ENCODE results near the gene MEOX1.

MEOX1 gene

DNA sequence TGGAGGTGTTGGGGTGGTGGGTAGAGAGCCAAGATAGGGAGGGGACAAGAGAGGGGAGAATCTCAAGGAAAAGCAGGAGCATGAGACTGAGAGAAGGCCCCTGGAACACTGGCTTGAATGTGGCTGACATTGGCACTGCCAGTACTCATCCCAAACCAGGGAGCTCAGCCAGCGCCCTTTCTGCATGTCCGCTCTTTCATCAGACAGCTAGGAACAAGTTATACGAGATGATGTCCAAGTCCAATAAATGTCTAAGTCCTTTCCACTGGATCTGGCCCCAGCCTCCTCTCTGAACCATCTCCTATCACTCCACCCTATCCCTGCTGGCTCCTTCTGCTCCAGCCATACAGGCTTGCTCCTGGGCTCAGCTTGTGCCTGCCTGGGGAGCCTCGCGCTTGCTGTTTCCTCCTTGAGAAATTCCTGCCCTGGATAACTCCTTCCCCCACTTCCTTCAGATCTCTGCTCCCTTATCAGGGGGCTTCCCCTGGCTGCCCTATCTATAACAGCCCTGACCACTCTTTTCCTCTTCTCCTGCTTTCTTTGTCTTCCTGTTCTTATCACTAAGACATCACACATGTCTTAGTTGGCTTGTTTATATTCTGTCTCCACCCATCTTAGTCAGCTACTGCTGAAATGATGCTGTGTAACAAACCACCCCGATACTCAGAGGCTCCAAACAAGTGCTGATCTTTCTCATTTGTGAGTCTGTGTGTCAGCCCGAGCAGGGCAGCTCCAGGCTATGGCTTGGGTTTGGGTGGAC is 37.1 kb upstream of the MEOX1 start:
- no peaks in the 10 kb centered on the region for H3K36me3 ChIP-seq (ENCODE audit: low read length)
- H3K27ac ChIP-seq (ENCODE audit: low read depth, low read length): no peak overlapping the region
- no peaks in the 10 kb centered on the region for H3K9me2 ChIP-seq (replicated peaks; ENCODE audit: insufficient read depth, low read length)
- TF ChIP-seq CTCF (IDR thresholded peaks at IDR 0.05; ENCODE audit: insufficient read depth, low read length, poor library complexity, severe bottlenecking): no peak
- no peaks in the 10 kb centered on the region for H3K9me3 ChIP-seq (ENCODE audit: insufficient read depth, low read length)
- no peak overlapping the region for H3K4me3 ChIP-seq (ENCODE audit: insufficient read depth, low read length, poor library complexity, severe bottlenecking)
- H4K20me1 ChIP-seq (ENCODE audit: low read depth, low read length): no peaks in the 10 kb centered on the region
- no peaks in the 10 kb centered on the region for H3K27me3 ChIP-seq (ENCODE audit: low read length)
- H3K9ac ChIP-seq (ENCODE audit: low read length): no peak overlapping the region
- no peak overlapping the region for H2AFZ ChIP-seq (ENCODE audit: low read depth, low read length, severe bottlenecking)
- H3F3A ChIP-seq (ENCODE audit: insufficient read depth): no peaks in the 10 kb centered on the region
- H3K4me2 ChIP-seq (ENCODE audit: low read depth, low read length, poor library complexity, severe bottlenecking): no peak overlapping the region
- H3K79me2 ChIP-seq (ENCODE audit: insufficient read depth, low read length): no peaks in the 10 kb centered on the region

- H3K27ac ChIP-seq (ENCODE audit: low read depth, low read length): no peak overlapping the region
- H3K9ac ChIP-seq (ENCODE audit: low read length): no peak overlapping the region
- no peaks in the 10 kb centered on the region for H3K27me3 ChIP-seq (ENCODE audit: low read length)
- H3F3A ChIP-seq (ENCODE audit: insufficient read depth): no peaks in the 10 kb centered on the region
- TF ChIP-seq CTCF (IDR thresholded peaks at IDR 0.05; ENCODE audit: insufficient read depth, low read length, poor library complexity, severe bottlenecking) (no peak), EZH2phosphoT487 (conservative IDR thresholded peaks at IDR 0.05; ENCODE audit: low read length) (no peak)
- no peaks in the 10 kb centered on the region for H3K79me2 ChIP-seq (ENCODE audit: insufficient read depth, low read length)
- no peak overlapping the region for H3K4me2 ChIP-seq (ENCODE audit: low read depth, low read length, poor library complexity, severe bottlenecking)
- H3K4me3 ChIP-seq (ENCODE audit: insufficient read depth, low read length, poor library complexity, severe bottlenecking): no peak overlapping the region
- H4K20me1 ChIP-seq (ENCODE audit: low read depth, low read length): no peaks in the 10 kb centered on the region
- H3K36me3 ChIP-seq (ENCODE audit: low read length): no peaks in the 10 kb centered on the region
- no peaks in the 10 kb centered on the region for H3K9me2 ChIP-seq (replicated peaks; ENCODE audit: insufficient read depth, low read length)
- no peaks in the 10 kb centered on the region for H3K9me3 ChIP-seq (ENCODE audit: insufficient read depth, low read length)
- no peak overlapping the region for H2AFZ ChIP-seq (ENCODE audit: low read depth, low read length, severe bottlenecking)
Measured at GRCh38 chr17:43697937-43698336, 36.2 kb upstream of the MEOX1 start.

DNA sequence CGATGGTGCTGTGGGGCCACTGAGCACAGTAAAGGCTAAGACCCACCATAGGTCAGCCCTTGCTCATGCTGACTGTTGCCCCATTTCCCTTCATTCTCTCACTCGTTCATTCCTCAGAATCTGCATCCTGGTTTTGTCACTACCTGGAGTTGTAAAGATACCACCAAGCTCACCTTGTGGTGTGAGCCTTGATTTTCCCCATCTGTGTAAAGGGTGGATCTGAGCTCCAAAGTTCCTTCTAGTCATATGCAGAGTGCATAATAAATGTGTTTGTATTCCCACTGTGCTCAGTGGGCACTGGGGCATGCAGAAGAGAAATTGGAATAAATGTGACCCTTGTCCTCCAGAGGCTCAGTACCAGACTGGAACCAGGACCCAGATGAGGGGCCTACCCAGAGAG is 35.2 kb upstream of the MEOX1 start:
- no peaks in the 10 kb centered on the region for H3K9me3 ChIP-seq (ENCODE audit: insufficient read depth, low read length)
- H4K20me1 ChIP-seq (ENCODE audit: low read depth, low read length): no peaks in the 10 kb centered on the region
- H3K4me2 ChIP-seq (ENCODE audit: low read depth, low read length, poor library complexity, severe bottlenecking): no peak overlapping the region
- no peaks in the 10 kb centered on the region for H3F3A ChIP-seq (ENCODE audit: insufficient read depth)
- H3K9ac ChIP-seq (ENCODE audit: low read length): no peak overlapping the region
- no peaks in the 10 kb centered on the region for H3K36me3 ChIP-seq (ENCODE audit: low read length)
- H3K27ac ChIP-seq (ENCODE audit: low read depth, low read length): no peak overlapping the region
- no peak overlapping the region for H2AFZ ChIP-seq (ENCODE audit: low read depth, low read length, severe bottlenecking)
- H3K79me2 ChIP-seq (ENCODE audit: insufficient read depth, low read length): no peaks in the 10 kb centered on the region
- H3K27me3 ChIP-seq (ENCODE audit: low read length): no peaks in the 10 kb centered on the region
- TF ChIP-seq CTCF (IDR thresholded peaks at IDR 0.05; ENCODE audit: insufficient read depth, low read length, poor library complexity, severe bottlenecking): no peak
- no peak for TF ChIP-seq EZH2phosphoT487 (conservative IDR thresholded peaks at IDR 0.05; ENCODE audit: low read length)
- no peak overlapping the region for H3K4me3 ChIP-seq (ENCODE audit: insufficient read depth, low read length, poor library complexity, severe bottlenecking)
- H3K9me2 ChIP-seq (replicated peaks; ENCODE audit: insufficient read depth, low read length): no peaks in the 10 kb centered on the region

Data from SU-DHL-6 (cell line).